Cerebellar cortex (tissue), 1 donor: ENCODE results near the gene IL31RA.

Experiments used
- DNase-seq: peaks from one replicate; pipeline ENCODE4 v3.0.0-alpha.2; 2015; ENCODE audit warnings: low spot score

IL31RA gene

GRCh38 chr5:55860288-55860687 lies 9.1 kb downstream of the IL31RA start:
- DNase-seq, result no peak

- DNase-seq, result no peak
These were observed 9.6 kb downstream of the IL31RA start for GRCh38 chr5:55860709-55861108.

- no peak for DNase-seq
These were observed 13.7 kb downstream of the IL31RA start for GRCh38 chr5:55864606-55865541.

- DNase-seq, result no peak
These were observed 14.7 kb downstream of the IL31RA start for GRCh38 chr5:55865831-55866230.

- no peak for DNase-seq
These were observed 15.3 kb downstream of the IL31RA start for GRCh38 chr5:55866485-55866884.

- DNase-seq, result no peak
These were observed 15.8 kb downstream of the IL31RA start for GRCh38 chr5:55866934-55867333.

- no peak for DNase-seq
These were observed 17.7 kb downstream of the IL31RA start for GRCh38 chr5:55868846-55869245.

- DNase-seq, result no peak
These were observed 18.7 kb downstream of the IL31RA start for GRCh38 chr5:55869847-55870246.

- no peak for DNase-seq
These were observed 22.1 kb downstream of the IL31RA start for GRCh38 chr5:55873234-55873633.

- no peak for DNase-seq
These were observed 26.5 kb downstream of the IL31RA start for GRCh38 chr5:55877655-55878054.

GRCh38 chr5:55880453-55880852 lies 29.3 kb downstream of the IL31RA start:
- no peak for DNase-seq

GRCh38 chr5:55885359-55885758 lies 34.2 kb downstream of the IL31RA start:
- no peak for DNase-seq

GRCh38 chr5:55888205-55888604 lies 37.0 kb downstream of the IL31RA start:
- no peak for DNase-seq

GRCh38 chr5:55892479-55892878 lies 41.3 kb downstream of the IL31RA start:
- DNase-seq, result no peak

- no peak for DNase-seq
These were observed 43.0 kb downstream of the IL31RA start for GRCh38 chr5:55894135-55894534.

GRCh38 chr5:55895346-55895745 lies 44.2 kb downstream of the IL31RA start:
- no peak for DNase-seq

GRCh38 chr5:55896238-55896637 lies 45.1 kb downstream of the IL31RA start:
- no peak for DNase-seq

- DNase-seq, result no peak
These were observed 45.5 kb downstream of the IL31RA start for GRCh38 chr5:55896663-55897062.

GRCh38 chr5:55897206-55897894 lies 46.2 kb downstream of the IL31RA start:
- DNase-seq, result no peak

GRCh38 chr5:55897905-55898304 lies 46.7 kb downstream of the IL31RA start:
- peak; percentile 45 for DNase-seq

- DNase-seq, result no peak
These were observed 48.2 kb downstream of the IL31RA start for GRCh38 chr5:55899344-55899743.

GRCh38 chr5:55900068-55900467 lies 48.9 kb downstream of the IL31RA start:
- DNase-seq, result peak; percentile 5

GRCh38 chr5:55900776-55901175 lies 49.6 kb downstream of the IL31RA start:
- peak; percentile 81 for DNase-seq
